CD4-positive, alpha-beta T cell (primary cell): ENCODE measurements around the gene SLC23A3. TPM values are rescaled to one million over a fixed set of nuclear protein-coding genes. Genes with fewer than 3 reads are reported as not detected.

Source experiments
- ATAC-seq: fragments of 200-7000 bp; cut with Tn5 transposase; one replicate; pipeline ENCODE4 v1.10.0; 2022; ENCODE audit warnings: mild to moderate bottlenecking; ENCODE audit not compliant: poor library complexity
- CTCF ChIA-PET: fragments of 350-600 bp; sonication (Branson Sonifier 250); formaldehyde crosslinking; loops from one replicate; lab custom pipeline; 2021; ENCODE audit warnings: antibody characterized with exemption, inconsistent platforms; lab: Charles Lee
- POLR2A ChIA-PET: fragments of 350-600 bp; sonication (Branson Sonifier 250); formaldehyde crosslinking; loops from one replicate; lab custom pipeline; 2021; ENCODE audit warnings: antibody characterized with exemption, inconsistent platforms; lab: Charles Lee
- DNase-seq, 14 experiments: peaks; one replicate each; pipeline ENCODE4 v3.0.0-alpha.2; 2013 to 2020; ENCODE audit warnings: mixed read lengths in 2 of 14
- H3K27ac ChIP-seq, 2 donors: one replicate each; pipeline versions ENCODE4 v1.5.1 to v1.7.0; 2013; ENCODE audit warnings: low read length in 2 of 2, low read depth in 1 of 2, mild to moderate bottlenecking in 1 of 2
- H3K27me3 ChIP-seq, 2 experiments: 1 replicate in 1 of 2; 2 replicates in 1 of 2; pipeline versions ENCODE4 v1.6.1 to v1.7.0; 2013; ENCODE audit warnings: low read length in 2 of 2, control low read depth in 1 of 2, mild to moderate bottlenecking in 1 of 2, moderate library complexity in 1 of 2; ENCODE audit not compliant: insufficient read depth in 2 of 2, control insufficient read depth in 1 of 2
- H3K36me3 ChIP-seq: one replicate; pipeline ENCODE4 v1.6.1; 2013; ENCODE audit warnings: low read length, control low read depth; ENCODE audit not compliant: insufficient read depth
- H3K4me1 ChIP-seq: one replicate; pipeline ENCODE4 v1.6.1; 2013; ENCODE audit warnings: low read length, control low read depth; ENCODE audit not compliant: insufficient read depth
- H3K4me3 ChIP-seq: one replicate; pipeline ENCODE4 v1.5.1; 2013; ENCODE audit warnings: mild to moderate bottlenecking, low read length, moderate library complexity
- H3K9me3 ChIP-seq, 2 experiments: 1 replicate in 1 of 2; 2 replicates in 1 of 2; pipeline versions ENCODE4 v1.6.1 to v1.7.0; 2013; ENCODE audit warnings: low read length in 2 of 2, mild to moderate bottlenecking in 2 of 2, control low read depth in 1 of 2, moderate library complexity in 1 of 2; ENCODE audit not compliant: control insufficient read depth in 1 of 2, insufficient read depth in 1 of 2
- H3K27ac Mint-ChIP-seq: one replicate; pipeline ENCODE4 v1.8.0; 2020; ENCODE audit warnings: mixed read lengths
- H3K27me3 Mint-ChIP-seq: one replicate; pipeline ENCODE4 v1.8.0; 2021; ENCODE audit warnings: mixed read lengths
- H3K36me3 Mint-ChIP-seq: one replicate; pipeline ENCODE4 v1.8.0; 2021; ENCODE audit warnings: low read depth, mixed read lengths
- H3K4me1 Mint-ChIP-seq: one replicate; pipeline ENCODE4 v1.8.0; 2021; ENCODE audit warnings: low read depth, mixed read lengths
- H3K4me3 Mint-ChIP-seq: one replicate; pipeline ENCODE4 v1.8.0; 2020; ENCODE audit warnings: mild to moderate bottlenecking, mixed read lengths
- H3K9me3 Mint-ChIP-seq: one replicate; pipeline ENCODE4 v1.8.0; 2020; ENCODE audit warnings: mixed read lengths
- CTCF ChIP-seq: fragments of 200-600 bp; IDR thresholded peaks from one replicate; pipeline ENCODE4 v1.8.0; 2022; ENCODE audit warnings: antibody characterized with exemption, mild to moderate bottlenecking
- intact Hi-C, 2 experiments: fragments of 100-400 bp; cut with DNase I in 1 of 2; cut with micrococcal nuclease in 1 of 2; formaldehyde crosslinking; loops; one replicate each; pipeline versions ENCODE4 v1.15.1 to v1.9.0; 2023 to 2025; cut with DNase I, micrococcal nuclease
- total RNA-seq, 174 experiments: library from RNA in 2 of 174; stranded (reverse) in 2 of 174; gene quantifications; one replicate each; pipeline ENCODE4 v1.2.3 and lab custom pipeline; 2021 to 2026

The SLC23A3 gene
- total RNA-seq, 2 experiments from 2014 or later = 0.36 to 0.96 TPM

- Mint-ChIP-seq H3K9me3 (no peaks in the 10 kb centered on the region), H3K4me3 (peak overlapping the region; percentile 90), H3K4me1 (peaks cover 47% of the 10 kb centered on the region), H3K27me3 (no peaks in the 10 kb centered on the region), H3K36me3 (peaks cover 26% of the 10 kb centered on the region), H3K27ac (peak overlapping the region; percentile 93)
- peaks cover 21% of the 10 kb centered on the region for H3K36me3 ChIP-seq
- ChIA-PET CTCF (interaction anchor here (1.2 to 4.2 kb wide), 6 partner anchors 14 to 227 kb away, joined by 3 to 32 read pairs (median 8); partner anchors contain the start of genes CNPPD1 and NHEJ1), POLR2A (interaction anchor here (0.6 to 4.8 kb wide), 17 partner anchors 11 to 88 kb away, joined by 3 to 139 read pairs (median 13); partner anchors contain the start of genes ABCB6, ANKZF1, ATG9A and CNPPD1)
- H3K27ac ChIP-seq = peak overlapping the region; percentile 87 to 89
- DNase-seq = peak in 1 of 14 experiments; percentile 17
- peak overlapping the region; percentile 69 for H3K4me3 ChIP-seq
- H3K27me3 ChIP-seq = no peaks in the 10 kb centered on the region
- no peaks in the 10 kb centered on the region for H3K9me3 ChIP-seq
- H3K4me1 ChIP-seq = peaks cover 53% of the 10 kb centered on the region
- no peak for ATAC-seq
- TF ChIP-seq CTCF = no peak
- intact Hi-C loops = loop anchor here in 1 of 2 experiments (10.0 kb wide), 2 partner anchors 177 to 337 kb away; partner anchors contain the start of genes CHPF, DNPEP and TMEM198
Measured at GRCh38 chr2:219207134-219207883, 37.5 kb upstream of the SLC23A3 start.

GRCh38 chr2:219206328-219207133 lies 36.7 kb upstream of the SLC23A3 start, which contains the start of gene ZFAND2B:
Gene ZFAND2B, plus strand, starts transcription at chr2:219206782. Its CDS starts 206 bp downstream, at chr2:219206988.
- H3K4me1 Mint-ChIP-seq = peaks cover 45% of the 10 kb centered on the region

More at GRCh38 chr2:219206328-219207133, 36.7 kb upstream of the SLC23A3 start, which contains the start of gene ZFAND2B:
- ATAC-seq (peak; percentile 93), DNase-seq (peak; percentile 88 to 98 (median 95))
- H3K9me3 ChIP-seq = no peaks in the 10 kb centered on the region
- H3K4me1 ChIP-seq = peaks cover 53% of the 10 kb centered on the region
- peak within 1 kb of the TSS; percentile 89 to 90 for H3K27ac ChIP-seq
- intact Hi-C loops = loop anchor here (1.0 to 10.0 kb wide), 6 partner anchors 28 to 338 kb away; partner anchors contain the start of genes CHPF (in 1 of the 2), DNAJB2 (in 1 of the 2), DNPEP (in 1 of the 2) and RETREG2 (in 1 of the 2)
- Mint-ChIP-seq H3K36me3 (peaks cover 26% of the 10 kb centered on the region), H3K4me3 (peak within 1 kb of the TSS; percentile 90), H3K9me3 (no peaks in the 10 kb centered on the region), H3K27me3 (no peaks in the 10 kb centered on the region), H3K27ac (peak within 1 kb of the TSS; percentile 93)
- CTCF ChIA-PET = interaction anchor here (0.9 to 4.2 kb wide), 10 partner anchors 13 to 226 kb away, joined by 3 to 32 read pairs (median 5); partner anchors contain the start of genes CNPPD1, DNPEP and NHEJ1
- POLR2A ChIA-PET = interaction anchor here (0.6 to 4.8 kb wide), 22 partner anchors 8 to 182 kb away, joined by 3 to 139 read pairs (median 12); partner anchors contain the start of genes ABCB6, ANKZF1, ATG9A and CNPPD1
- no peaks in the 10 kb centered on the region for H3K27me3 ChIP-seq
- peak within 1 kb of the TSS; percentile 69 for H3K4me3 ChIP-seq
- TF ChIP-seq CTCF = no peak
- peaks cover 21% of the 10 kb centered on the region for H3K36me3 ChIP-seq
